A673 (cell line): ENCODE results near the gene TAS1R3.

ENCODE experiments used
- EZH2 ChIP-seq: fragments of 200-600 bp; sonication (generic); IDR thresholded peaks from 2 replicates; pipeline ENCODE4 v1.6.1; 2017; ENCODE audit warnings: borderline replicate concordance, low read depth, mild to moderate bottlenecking, mixed read lengths, antibody characterized with exemption, low read length; ENCODE audit not compliant: poor library complexity, severe bottlenecking
- TF ChIP-seq, protein P1 (sequence below): fragments of 300-800, 200-600 bp; sonication (generic); conservative IDR thresholded peaks from 2 replicates; pipeline ENCODE4 v1.5.1; 2017; ENCODE audit warnings: low read depth, mild to moderate bottlenecking, antibody characterized with exemption, low read length, moderate library complexity, mixed read lengths

DNA sequence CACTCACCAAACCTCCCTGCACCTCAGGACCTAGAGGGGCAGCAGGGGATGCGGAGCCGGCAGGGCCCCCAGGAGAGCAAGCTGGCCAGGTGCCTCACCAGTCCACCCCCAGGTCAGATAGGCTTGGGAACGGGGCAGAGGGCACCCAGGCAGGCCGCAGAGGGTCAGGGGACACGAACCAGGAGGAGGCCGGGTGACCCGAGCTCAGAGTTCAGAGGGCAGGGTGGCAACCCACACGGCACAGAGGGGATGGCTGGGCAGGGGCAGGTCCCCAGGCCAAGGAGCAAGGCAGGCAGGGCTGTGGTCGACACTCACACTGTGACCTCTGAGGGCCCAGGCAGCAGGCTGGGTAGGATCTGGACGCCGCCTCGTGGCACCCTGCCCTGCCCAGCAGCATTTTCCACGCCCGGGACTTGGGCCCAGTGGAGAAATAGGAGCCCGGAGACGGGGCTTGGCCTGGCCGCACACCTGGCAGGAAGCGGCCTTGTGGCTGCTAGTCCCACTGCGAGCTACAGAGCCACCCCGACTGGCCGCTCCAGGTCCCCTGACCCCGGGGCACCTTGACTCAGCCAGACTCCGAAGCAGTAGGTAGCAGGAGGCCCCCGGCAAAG lies 12.8 kb downstream of the TAS1R3 start:
- TF ChIP-seq, protein P1, sequence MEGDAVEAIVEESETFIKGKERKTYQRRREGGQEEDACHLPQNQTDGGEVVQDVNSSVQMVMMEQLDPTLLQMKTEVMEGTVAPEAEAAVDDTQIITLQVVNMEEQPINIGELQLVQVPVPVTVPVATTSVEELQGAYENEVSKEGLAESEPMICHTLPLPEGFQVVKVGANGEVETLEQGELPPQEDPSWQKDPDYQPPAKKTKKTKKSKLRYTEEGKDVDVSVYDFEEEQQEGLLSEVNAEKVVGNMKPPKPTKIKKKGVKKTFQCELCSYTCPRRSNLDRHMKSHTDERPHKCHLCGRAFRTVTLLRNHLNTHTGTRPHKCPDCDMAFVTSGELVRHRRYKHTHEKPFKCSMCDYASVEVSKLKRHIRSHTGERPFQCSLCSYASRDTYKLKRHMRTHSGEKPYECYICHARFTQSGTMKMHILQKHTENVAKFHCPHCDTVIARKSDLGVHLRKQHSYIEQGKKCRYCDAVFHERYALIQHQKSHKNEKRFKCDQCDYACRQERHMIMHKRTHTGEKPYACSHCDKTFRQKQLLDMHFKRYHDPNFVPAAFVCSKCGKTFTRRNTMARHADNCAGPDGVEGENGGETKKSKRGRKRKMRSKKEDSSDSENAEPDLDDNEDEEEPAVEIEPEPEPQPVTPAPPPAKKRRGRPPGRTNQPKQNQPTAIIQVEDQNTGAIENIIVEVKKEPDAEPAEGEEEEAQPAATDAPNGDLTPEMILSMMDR: no peak
- TF ChIP-seq EZH2: no peak
